OCI-LY7 (cell line): Measurements from ENCODE around the gene BAK1. TPM values are rescaled to one million over a fixed set of nuclear protein-coding genes. Genes with fewer than 3 reads are reported as not detected.
A peak's percentile ranks its signal among the peaks of the same experiment; 100 is the strongest.

Experiments
- BruUV-seq: library from RNA; stranded (reverse); fragments of 400-500 nt; replicated peaks from 2 replicates; lab custom pipeline; 2021; lab: Mats Ljungman, UMichigan
- CTCF ChIA-PET: fragments of 300-600 bp; sonication (Branson Sonifier 250); formaldehyde crosslinking; loops from one replicate; lab custom pipeline; 2022; ENCODE audit warnings: antibody characterized with exemption; ENCODE audit not compliant: unreplicated experiment; lab: Charles Lee
- POLR2A ChIA-PET: fragments of 300-600 bp; sonication (Branson Sonifier 250); formaldehyde crosslinking; loops from one replicate; lab custom pipeline; 2022; ENCODE audit warnings: antibody characterized with exemption; lab: Charles Lee
- DNase-seq: peaks from one replicate; pipeline ENCODE4 v3.0.0-alpha.2; 2015; ENCODE audit warnings: low spot score
- H2AFZ ChIP-seq: fragments of 200-600 bp; sonication (generic), shearing (Covaris generic); 2 replicates; pipeline ENCODE4 v1.6.1; 2014; ENCODE audit warnings: mild to moderate bottlenecking, antibody characterized with exemption, low read length, moderate library complexity
- H3K27ac ChIP-seq: fragments of 200-600 bp; sonication (generic); 2 replicates; pipeline ENCODE4 v1.5.1; 2014; ENCODE audit warnings: mixed run types, low read depth, mild to moderate bottlenecking, moderate library complexity, low read length, inconsistent platforms; ENCODE audit not compliant: poor library complexity, severe bottlenecking
- H3K36me3 ChIP-seq: fragments of 200-600 bp; sonication (generic); 2 replicates; pipeline ENCODE4 v1.6.1; 2014; ENCODE audit warnings: mild to moderate bottlenecking, antibody characterized with exemption, low read length, moderate library complexity, mixed read lengths; ENCODE audit not compliant: insufficient read depth
- H3K4me1 ChIP-seq: fragments of 200-600 bp; sonication (generic); 2 replicates; pipeline ENCODE4 v1.5.1; 2014; ENCODE audit warnings: mild to moderate bottlenecking, low read length; ENCODE audit not compliant: insufficient read depth, poor library complexity, severe bottlenecking
- H3K4me2 ChIP-seq: fragments of 200-600 bp; sonication (generic); 2 replicates; pipeline ENCODE4 v1.6.1; 2014; ENCODE audit warnings: mild to moderate bottlenecking, low read length
- H3K4me3 ChIP-seq: fragments of 200-600 bp; sonication (generic); 2 replicates; pipeline ENCODE4 v1.5.1; 2014; ENCODE audit warnings: mild to moderate bottlenecking, low read depth, low read length; ENCODE audit not compliant: poor library complexity, severe bottlenecking
- H3K79me2 ChIP-seq: fragments of 200-600 bp; sonication (generic); 2 replicates; pipeline ENCODE4 v1.6.1; 2016; ENCODE audit warnings: low read depth, mild to moderate bottlenecking, low read length, moderate library complexity, mixed read lengths; ENCODE audit not compliant: insufficient read depth
- H3K9me2 ChIP-seq: fragments of 200-600 bp; sonication (generic); 2 replicates; pipeline ENCODE4 v1.6.1; 2016; ENCODE audit warnings: mild to moderate bottlenecking, low read length, mixed read lengths; ENCODE audit not compliant: insufficient read depth
- H3K9me3 ChIP-seq: fragments of 200-600 bp; sonication (generic); 2 replicates; pipeline ENCODE4 v1.6.1; 2014; ENCODE audit warnings: mild to moderate bottlenecking, mixed run types, low read length, mixed read lengths
- H4K20me1 ChIP-seq: fragments of 200-600 bp; sonication (generic); 2 replicates; pipeline ENCODE4 v1.6.1; 2014; ENCODE audit warnings: mild to moderate bottlenecking, antibody characterized with exemption, low read length, moderate library complexity, mixed read lengths; ENCODE audit not compliant: insufficient read depth
- CTCF ChIP-seq: fragments of 200-600 bp; sonication (generic); conservative IDR thresholded peaks from 2 replicates; pipeline ENCODE4 v1.5.1; 2014; ENCODE audit warnings: mild to moderate bottlenecking, antibody characterized with exemption, low read length, moderate library complexity, mixed read lengths
- EZH2phosphoT487 ChIP-seq: fragments of 200-600 bp; sonication (generic); IDR thresholded peaks from 2 replicates; pipeline ENCODE4 v1.6.1; 2018; ENCODE audit warnings: low read depth, borderline replicate concordance, mild to moderate bottlenecking, mixed run types, antibody characterized with exemption, low read length, moderate library complexity, mixed read lengths
- intact Hi-C: fragments of 100-400 bp; cut with micrococcal nuclease; formaldehyde crosslinking; loops from one replicate; pipeline ENCODE4 v1.10.0; 2022; ENCODE audit not compliant: unreplicated experiment
- total RNA-seq, 2 experiments: library from RNA; depleted of rRNA in 1 of 2; stranded (reverse); fragments of >200 nt in 1 of 2; shearing (Covaris generic) in 1 of 2; gene quantifications; 2 replicates each; pipeline ENCODE4 v1.2.3, GENCODE V29; 2014 to 2022

BAK1 gene
- total RNA-seq, 2 experiments from 2014 or later: 13.9 to 33.8 TPM

DNA sequence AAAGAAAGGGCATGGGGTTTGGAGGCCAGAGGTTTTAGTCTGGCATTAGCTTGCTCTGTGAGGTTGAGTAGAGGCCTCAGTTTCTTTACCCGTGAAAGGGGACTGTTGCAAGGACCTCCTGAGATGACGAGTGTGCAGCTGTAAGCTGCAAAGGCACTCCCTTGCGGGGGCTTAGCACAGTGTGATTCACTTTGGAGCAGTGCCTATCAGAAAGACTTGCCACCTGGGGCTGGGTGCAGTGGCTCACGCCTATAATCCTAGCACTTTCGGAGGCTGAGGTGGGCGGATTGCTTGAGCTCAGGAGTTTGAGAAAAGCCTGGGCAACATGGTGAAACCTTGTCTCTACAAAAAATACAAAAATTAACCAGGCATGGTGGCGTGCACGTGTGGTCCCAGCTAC, 7.5 kb upstream of the BAK1 start:
- H3K36me3 ChIP-seq: no peaks in the 10 kb centered on the region
- BruUV-seq: no TSS peak
- CTCF ChIA-PET: interaction anchor here (1.0 to 1.9 kb wide), 2 partner anchors 20 to 113 kb away, joined by 3 to 6 read pairs; no protein-coding TSS in a partner anchor
- H2AFZ ChIP-seq: no peak overlapping the region
- no peaks in the 10 kb centered on the region for H4K20me1 ChIP-seq
- H3K4me3 ChIP-seq: no peak overlapping the region
- no peak overlapping the region for H3K27ac ChIP-seq
- POLR2A ChIA-PET: interaction anchor here (0.9 kb wide), 1 partner anchor 19 kb away, joined by 4 read pairs; no protein-coding TSS in a partner anchor
- TF ChIP-seq CTCF (no peak), EZH2phosphoT487 (no peak)
- no peaks in the 10 kb centered on the region for H3K9me3 ChIP-seq
- DNase-seq: no peak
- intact Hi-C loops: loop anchor here (5.0 kb wide), 1 partner anchor 175 kb away; no protein-coding TSS in a partner anchor
- H3K79me2 ChIP-seq: no peaks in the 10 kb centered on the region
- no peaks in the 10 kb centered on the region for H3K9me2 ChIP-seq
- H3K4me2 ChIP-seq: no peak overlapping the region
- peaks cover 65% of the 10 kb centered on the region for H3K4me1 ChIP-seq

GRCh38 chr6:33586108-33586640, 6.1 kb upstream of the BAK1 start:
- ChIA-PET POLR2A (interaction anchor here (0.6 to 1.5 kb wide), 4 partner anchors 16 to 125 kb away, joined by 3 to 4 read pairs (median 3); partner anchors contain the start of gene UQCC2), CTCF (interaction anchor here (1.1 kb wide), 1 partner anchor 22 kb away, joined by 6 read pairs; no protein-coding TSS in a partner anchor)
- no peak for DNase-seq
- Histone ChIP-seq H3K4me1 (peaks cover 51% of the 10 kb centered on the region), H3K36me3 (no peaks in the 10 kb centered on the region), H4K20me1 (no peaks in the 10 kb centered on the region), H3K9me2 (no peaks in the 10 kb centered on the region), H2AFZ (peak overlapping the region; percentile 72; the same call in 1 of the 2 replicates), H3K9me3 (no peaks in the 10 kb centered on the region), H3K4me2 (peak overlapping the region; percentile 59), H3K79me2 (no peaks in the 10 kb centered on the region), H3K4me3 (peak overlapping the region; percentile 45), H3K27ac (no peak overlapping the region)
- no peak for TF ChIP-seq EZH2phosphoT487
- TF ChIP-seq CTCF: no peak
- intact Hi-C loops: loop anchor here (5.0 kb wide), 1 partner anchor 176 kb away; no protein-coding TSS in a partner anchor
- no TSS peak for BruUV-seq
